Lower leg skin (tissue), 3 donors: ENCODE measurements around the gene EP400.

ENCODE experiments used
- POLR2A ChIP-seq, 2 donors: fragments of 450-650 bp; IDR thresholded peaks; one replicate each; pipeline ENCODE4 v1.6.1; 2016 to 2017; ENCODE audit warnings: antibody characterized with exemption in 2 of 2, mild to moderate bottlenecking in 1 of 2, moderate library complexity in 1 of 2
- TF ChIP-seq, protein P1 (sequence below), 3 donors: fragments of 450-650 bp; IDR thresholded peaks; one replicate each; pipeline ENCODE4 v1.5.1; 2016; ENCODE audit warnings: antibody characterized with exemption in 3 of 3, mild to moderate bottlenecking in 3 of 3, moderate library complexity in 2 of 3

DNA sequence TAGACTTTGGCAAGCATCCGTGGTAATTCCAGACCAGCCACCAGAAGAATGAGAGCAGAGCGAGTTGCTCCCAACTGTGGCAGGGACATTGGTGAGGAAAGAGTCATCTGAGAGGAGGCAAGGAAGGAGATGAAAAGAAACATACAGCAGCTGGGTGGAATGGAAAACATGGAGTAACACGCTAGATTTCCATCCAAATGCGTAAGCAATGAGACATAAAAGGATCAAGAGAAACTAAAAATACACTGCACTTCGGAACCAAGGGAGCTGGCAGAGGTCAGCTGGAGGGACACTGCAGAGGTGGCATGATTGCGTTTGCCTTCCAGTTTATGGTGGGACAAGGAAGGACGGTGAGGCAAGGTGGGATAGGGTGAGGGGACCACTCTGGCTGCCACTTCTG lies 111.5 kb downstream of the EP400 start:
- no peak for TF ChIP-seq POLR2A (IDR thresholded peaks at IDR 0.05)
- TF ChIP-seq, protein P1, sequence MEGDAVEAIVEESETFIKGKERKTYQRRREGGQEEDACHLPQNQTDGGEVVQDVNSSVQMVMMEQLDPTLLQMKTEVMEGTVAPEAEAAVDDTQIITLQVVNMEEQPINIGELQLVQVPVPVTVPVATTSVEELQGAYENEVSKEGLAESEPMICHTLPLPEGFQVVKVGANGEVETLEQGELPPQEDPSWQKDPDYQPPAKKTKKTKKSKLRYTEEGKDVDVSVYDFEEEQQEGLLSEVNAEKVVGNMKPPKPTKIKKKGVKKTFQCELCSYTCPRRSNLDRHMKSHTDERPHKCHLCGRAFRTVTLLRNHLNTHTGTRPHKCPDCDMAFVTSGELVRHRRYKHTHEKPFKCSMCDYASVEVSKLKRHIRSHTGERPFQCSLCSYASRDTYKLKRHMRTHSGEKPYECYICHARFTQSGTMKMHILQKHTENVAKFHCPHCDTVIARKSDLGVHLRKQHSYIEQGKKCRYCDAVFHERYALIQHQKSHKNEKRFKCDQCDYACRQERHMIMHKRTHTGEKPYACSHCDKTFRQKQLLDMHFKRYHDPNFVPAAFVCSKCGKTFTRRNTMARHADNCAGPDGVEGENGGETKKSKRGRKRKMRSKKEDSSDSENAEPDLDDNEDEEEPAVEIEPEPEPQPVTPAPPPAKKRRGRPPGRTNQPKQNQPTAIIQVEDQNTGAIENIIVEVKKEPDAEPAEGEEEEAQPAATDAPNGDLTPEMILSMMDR (IDR thresholded peaks at IDR 0.05): no peak
